ENCODE data around the gene CASP9. TPM values are rescaled to one million over a fixed set of nuclear protein-coding genes. Genes with fewer than 3 reads are reported as not detected.

CASP9 gene
- total RNA-seq, 4 donors from 2014 or later = 9.3 to 37.7 (median 9.7) TPM

DNA sequence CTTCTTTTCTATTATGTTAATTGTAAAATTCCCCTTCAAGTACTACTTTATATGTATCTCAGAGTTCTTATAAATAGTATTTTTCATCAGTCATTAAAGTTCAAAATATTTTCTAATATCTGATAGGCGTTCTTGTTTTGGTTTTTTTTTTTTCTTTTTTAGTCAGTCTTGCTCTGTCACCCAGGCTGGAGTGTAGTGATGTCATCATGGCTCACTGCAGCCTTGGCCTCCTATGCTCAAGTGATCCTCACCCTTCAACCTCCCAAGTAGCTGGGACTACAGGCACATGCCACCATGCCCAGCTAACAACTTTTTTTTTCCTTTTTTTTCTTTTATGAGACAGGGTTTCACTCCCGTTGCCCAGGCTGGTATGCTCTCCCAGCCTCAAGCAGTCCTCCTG, 33.6 kb upstream of the CASP9 start:
- ATAC-seq (ENCODE audit: low FRiP score) = no peak
- TF ChIP-seq, protein P1, sequence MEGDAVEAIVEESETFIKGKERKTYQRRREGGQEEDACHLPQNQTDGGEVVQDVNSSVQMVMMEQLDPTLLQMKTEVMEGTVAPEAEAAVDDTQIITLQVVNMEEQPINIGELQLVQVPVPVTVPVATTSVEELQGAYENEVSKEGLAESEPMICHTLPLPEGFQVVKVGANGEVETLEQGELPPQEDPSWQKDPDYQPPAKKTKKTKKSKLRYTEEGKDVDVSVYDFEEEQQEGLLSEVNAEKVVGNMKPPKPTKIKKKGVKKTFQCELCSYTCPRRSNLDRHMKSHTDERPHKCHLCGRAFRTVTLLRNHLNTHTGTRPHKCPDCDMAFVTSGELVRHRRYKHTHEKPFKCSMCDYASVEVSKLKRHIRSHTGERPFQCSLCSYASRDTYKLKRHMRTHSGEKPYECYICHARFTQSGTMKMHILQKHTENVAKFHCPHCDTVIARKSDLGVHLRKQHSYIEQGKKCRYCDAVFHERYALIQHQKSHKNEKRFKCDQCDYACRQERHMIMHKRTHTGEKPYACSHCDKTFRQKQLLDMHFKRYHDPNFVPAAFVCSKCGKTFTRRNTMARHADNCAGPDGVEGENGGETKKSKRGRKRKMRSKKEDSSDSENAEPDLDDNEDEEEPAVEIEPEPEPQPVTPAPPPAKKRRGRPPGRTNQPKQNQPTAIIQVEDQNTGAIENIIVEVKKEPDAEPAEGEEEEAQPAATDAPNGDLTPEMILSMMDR (IDR thresholded peaks at IDR 0.05) = no peak
- DNase-seq (ENCODE audit: low spot score) = no peak

DNA sequence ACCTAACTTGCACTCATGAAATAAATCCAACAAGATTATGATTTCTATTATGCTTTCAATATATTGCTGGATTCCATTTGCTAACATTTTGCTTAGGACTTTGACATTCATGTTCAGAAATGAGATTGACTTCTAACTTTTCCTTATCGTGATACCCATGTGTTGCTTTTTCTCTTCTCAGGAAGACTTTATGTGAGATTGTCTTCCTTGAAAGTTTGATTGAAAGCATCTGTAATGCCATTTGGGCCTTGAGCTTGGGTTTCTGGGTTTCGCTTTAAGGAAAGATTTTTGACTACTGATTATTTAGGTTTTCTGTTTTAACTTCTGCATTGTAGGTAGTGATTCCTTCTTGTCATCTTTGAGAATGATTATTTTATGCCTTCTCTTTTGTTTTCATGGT, 33.0 kb upstream of the CASP9 start:
- TF ChIP-seq, protein P1 (IDR thresholded peaks at IDR 0.05) = no peak
- DNase-seq (ENCODE audit: low spot score) (no peak), ATAC-seq (ENCODE audit: low FRiP score) (no peak)

DNA sequence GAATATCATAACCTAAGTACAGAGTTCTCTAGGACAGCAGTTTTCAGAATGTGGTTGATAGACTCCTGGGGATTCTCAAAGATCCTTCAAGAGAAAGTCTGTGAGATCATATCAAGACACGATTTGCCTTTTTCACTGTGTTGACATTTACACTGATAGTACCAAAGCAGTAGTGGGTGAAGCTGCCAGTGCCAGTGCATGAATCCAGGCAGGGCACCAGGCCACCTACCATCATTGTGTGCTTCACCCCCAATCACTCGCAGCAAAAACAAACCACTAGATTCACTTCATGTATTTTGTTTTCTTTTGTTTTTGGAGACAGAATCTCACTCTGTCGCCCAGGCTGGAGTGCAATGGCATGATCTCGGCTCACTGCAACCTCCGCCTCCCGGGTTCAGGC, 26.6 kb upstream of the CASP9 start:
- TF ChIP-seq, protein P1 (IDR thresholded peaks at IDR 0.05) = no peak
- ATAC-seq (ENCODE audit: low FRiP score) = no peak

DNA sequence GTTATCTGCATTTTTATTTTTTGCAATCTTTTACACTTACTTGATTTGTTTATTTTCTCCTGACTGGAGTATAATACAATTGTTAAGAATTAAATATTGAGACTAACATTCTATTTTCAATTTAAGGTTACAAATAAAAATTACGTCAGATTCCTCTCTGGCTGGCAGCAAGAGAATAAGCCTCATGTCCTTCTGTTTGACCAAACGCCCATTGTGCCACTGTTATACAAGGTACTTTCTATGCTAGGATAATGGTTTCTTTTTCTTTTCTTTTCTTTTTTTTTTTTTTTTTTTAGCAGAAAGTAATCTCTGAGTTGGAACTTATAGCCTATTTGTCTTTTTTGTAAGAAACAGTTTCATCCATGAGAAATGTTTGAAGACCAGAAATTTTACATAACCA, 22.6 kb upstream of the CASP9 start:
- ATAC-seq (ENCODE audit: low FRiP score) = no peak
- TF ChIP-seq, protein P1 (IDR thresholded peaks at IDR 0.05) = no peak

More for the DNA sequence above, 26.6 kb upstream of the CASP9 start:
- no peak for DNase-seq (ENCODE audit: low spot score)

DNA sequence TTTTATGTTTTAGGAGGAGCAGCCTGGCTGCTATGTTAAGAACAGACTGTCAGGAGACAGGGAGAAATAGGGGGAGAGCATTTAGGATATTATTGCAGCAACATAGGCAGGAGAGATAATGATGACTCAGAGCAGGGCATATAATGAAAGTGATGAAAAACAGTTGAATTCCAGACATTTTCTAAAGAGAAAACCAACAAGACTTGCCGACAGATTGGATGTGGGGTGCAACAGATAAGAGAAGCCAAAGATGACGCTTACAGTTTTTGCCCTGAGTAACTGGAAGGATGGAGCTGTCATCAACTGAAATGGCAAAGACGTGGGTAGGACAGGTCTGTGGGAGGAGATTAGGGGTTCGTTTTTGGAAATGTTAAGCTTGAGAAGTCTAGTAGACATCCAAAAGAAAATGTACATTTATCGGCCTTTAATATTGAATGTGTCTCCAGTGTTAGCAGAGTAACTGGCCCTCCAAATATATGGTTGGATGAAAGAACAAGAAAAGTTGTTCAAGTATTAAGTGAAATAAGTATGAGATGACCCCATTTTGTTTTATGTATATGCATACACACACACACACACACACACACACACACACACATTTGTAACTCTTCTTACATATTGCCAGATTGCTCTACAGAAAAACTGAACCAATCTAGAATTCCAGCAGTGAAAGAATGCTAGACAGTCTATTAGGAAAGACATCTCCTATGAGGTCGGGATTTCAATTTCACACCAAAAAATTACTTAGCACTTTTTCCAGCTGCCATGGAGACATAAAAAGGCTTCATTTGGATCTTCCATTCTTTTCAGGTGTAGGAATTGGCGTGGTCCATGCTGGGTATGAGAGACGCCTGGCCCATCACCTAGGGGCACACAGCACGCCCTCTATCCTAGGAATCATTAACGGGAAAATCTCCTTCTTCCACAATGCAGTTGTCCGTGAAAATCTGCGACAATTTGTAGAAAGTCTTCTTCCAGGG, 19.9 kb upstream of the CASP9 start:
- ATAC-seq (ENCODE audit: low FRiP score) = peak; percentile 95
- no peak for DNase-seq (ENCODE audit: low spot score)
- TF ChIP-seq, protein P1 (IDR thresholded peaks at IDR 0.05) = no peak

More for the DNA sequence above, 22.6 kb upstream of the CASP9 start:
- no peak for DNase-seq (ENCODE audit: low spot score)

DNA sequence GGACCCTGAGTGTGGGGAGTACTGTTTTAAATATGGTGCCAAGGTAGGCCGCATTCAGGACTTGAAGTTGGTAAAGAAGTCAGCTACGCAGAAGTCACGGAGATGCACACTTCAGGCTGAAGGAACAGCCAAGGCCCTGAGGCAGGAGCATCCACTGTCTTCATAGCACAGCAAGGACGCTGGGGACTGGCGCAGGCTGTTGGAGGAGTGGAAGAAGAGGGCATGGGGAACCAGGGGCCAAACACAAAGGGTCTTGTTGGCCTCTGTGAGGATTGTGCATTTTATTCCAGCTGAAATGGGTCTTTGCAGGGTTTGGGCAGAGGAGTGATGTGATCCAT, 19.2 kb upstream of the CASP9 start:
- TF ChIP-seq, protein P1 (IDR thresholded peaks at IDR 0.05) = no peak
- DNase-seq (ENCODE audit: low spot score) = no peak
- ATAC-seq (ENCODE audit: low FRiP score) = peak; percentile 36

All from omental fat pad (tissue), 4 donors.